ENCODE results near the gene ARRDC5.
"Not testable (repeated sequence)": the region's sequence is repeated elsewhere in the genome, so short reads cannot be mapped to it uniquely, and the experiment has no call there.

ARRDC5 gene

GRCh38 chr19:4868286-4868834 is 34.3 kb downstream of the ARRDC5 start:
- no peak for DNase-seq (ENCODE audit: low read depth in 3 of 3)

- peak; percentile 86 to 95 (median 88) for DNase-seq (ENCODE audit: low read depth in 3 of 3)
Observed at GRCh38 chr19:4867534-4868285, 35.0 kb downstream of the ARRDC5 start, which contains the start of gene PLIN3. Gene PLIN3 (minus strand): TSS chr19:4867667. CDS start chr19:4861394, 6,273 bp downstream.

- peak in 1 of 3 experiments; percentile 42 for DNase-seq (ENCODE audit: low read depth in 3 of 3)
Observed at GRCh38 chr19:4866595-4867424, 35.9 kb downstream of the ARRDC5 start.

- DNase-seq (ENCODE audit: low read depth in 3 of 3), result no peak
Observed at GRCh38 chr19:4861147-4861546, 41.5 kb downstream of the ARRDC5 start.

GRCh38 chr19:4859697-4860096 is 43.0 kb downstream of the ARRDC5 start:
- no peak for DNase-seq (ENCODE audit: low read depth in 3 of 3)

GRCh38 chr19:4856468-4856867 is 46.2 kb downstream of the ARRDC5 start:
- DNase-seq (ENCODE audit: low read depth in 3 of 3), result not testable (repeated sequence)

GRCh38 chr19:4853506-4853905 is 49.2 kb downstream of the ARRDC5 start:
- DNase-seq (ENCODE audit: low read depth in 3 of 3), result not testable (repeated sequence)

- no peak for DNase-seq (ENCODE audit: low read depth in 3 of 3)
Observed at GRCh38 chr19:4852484-4852883, 50.2 kb downstream of the ARRDC5 start.

GRCh38 chr19:4851551-4852290 is 51.0 kb downstream of the ARRDC5 start:
- DNase-seq (ENCODE audit: low read depth in 3 of 3), result peak; percentile 53 to 69 (median 67)

- DNase-seq (ENCODE audit: low read depth in 3 of 3), result no peak
Observed at GRCh38 chr19:4849019-4849418, 53.7 kb downstream of the ARRDC5 start.

GRCh38 chr19:4847190-4847973 is 55.3 kb downstream of the ARRDC5 start:
- DNase-seq (ENCODE audit: low read depth in 3 of 3), result no peak

- DNase-seq (ENCODE audit: low read depth in 3 of 3), result not testable (repeated sequence)
Observed at GRCh38 chr19:4845975-4846374, 56.7 kb downstream of the ARRDC5 start.

- no peak for DNase-seq (ENCODE audit: low read depth in 3 of 3)
Observed at GRCh38 chr19:4844348-4845179, 58.1 kb downstream of the ARRDC5 start.

- no peak for DNase-seq (ENCODE audit: low read depth in 3 of 3)
Observed at GRCh38 chr19:4843647-4843965, 59.1 kb downstream of the ARRDC5 start.

Measured in stimulated activated CD4-positive, alpha-beta T cell treated with anti-CD3 and anti-CD28 coated beads, TNF-alpha, amount 100 ng/mL, for 24 hours (primary cell).